Lung (tissue), 12 donors: Measurements from ENCODE around the gene KRTAP5-6. TPM values are rescaled to one million over a fixed set of nuclear protein-coding genes. Genes with fewer than 3 reads are reported as not detected.

Experiments
- ATAC-seq: fragments of 200-7000 bp; cut with Tn5 transposase; one replicate; pipeline ENCODE4 v1.9.1; 2020; ENCODE audit warnings: moderate number of reproducible peaks; ENCODE audit not compliant: insufficient read depth, low FRiP score
- DNase-seq, 3 donors: peaks; one replicate each; pipeline ENCODE4 v3.0.0-alpha.2; 2013 to 2017
- H3K27ac ChIP-seq, 2 donors: one replicate each; pipeline ENCODE4 v1.5.1; 2013; ENCODE audit warnings: mild to moderate bottlenecking in 2 of 2, moderate library complexity in 2 of 2, control low read depth in 1 of 2, inconsistent platforms in 1 of 2, low read depth in 1 of 2, low read length in 1 of 2
- H3K27me3 ChIP-seq, 3 donors: one replicate each; pipeline ENCODE4 v1.5.1; 2013; ENCODE audit warnings: low read length in 2 of 3; ENCODE audit not compliant: control insufficient read depth in 3 of 3, insufficient read depth in 3 of 3
- H3K36me3 ChIP-seq, 4 donors: one replicate each; pipeline ENCODE4 v1.5.1; 2013; ENCODE audit warnings: low read length in 4 of 4, mild to moderate bottlenecking in 1 of 4, moderate library complexity in 1 of 4; ENCODE audit not compliant: control insufficient read depth in 4 of 4, insufficient read depth in 4 of 4
- H3K4me1 ChIP-seq, 5 donors: one replicate each; pipeline ENCODE4 v1.5.1; 2013; ENCODE audit warnings: low read length in 5 of 5, mild to moderate bottlenecking in 2 of 5, moderate library complexity in 1 of 5; ENCODE audit not compliant: control insufficient read depth in 5 of 5, insufficient read depth in 5 of 5
- H3K4me3 ChIP-seq: one replicate; pipeline ENCODE4 v1.5.1; 2013; ENCODE audit warnings: mild to moderate bottlenecking, control low read depth, moderate library complexity
- H3K9ac ChIP-seq, 2 donors: one replicate each; pipeline ENCODE4 v1.5.1; 2013; ENCODE audit warnings: low read length in 2 of 2, control low read depth in 1 of 2; ENCODE audit not compliant: insufficient read depth in 1 of 2
- H3K9me3 ChIP-seq, 4 donors: one replicate each; pipeline ENCODE4 v1.5.1; 2013; ENCODE audit warnings: low read length in 3 of 4, mild to moderate bottlenecking in 1 of 4, moderate library complexity in 1 of 4; ENCODE audit not compliant: control insufficient read depth in 4 of 4, insufficient read depth in 3 of 4
- WGBS, 2 donors: extraction: QIAGEN DNeasy Blood & Tissue Kit; methylation state at CpG; one replicate each; pipeline ENCODE4 v1.1.7; 2013; 5-methylcytosine and 5-hydroxymethylcytosine counted together
- polyA plus RNA-seq, 2 donors: library from polyadenylated mRNA; stranded (reverse); fragments of 200-250 nt; gene quantifications; one replicate each; pipeline ENCODE4 v1.2.1, GENCODE V29; 2013
- total RNA-seq, 2 donors: library from RNA; depleted of rRNA in 1 of 2; stranded (reverse); fragments of >200 nt in 1 of 2; gene quantifications; one replicate each; pipeline ENCODE4 v1.2.1, GENCODE V29; 2014 to 2021
- TF ChIP-seq, protein P1 (sequence below): IDR thresholded peaks from 2 replicates; pipeline ENCODE4 v1.5.1; 2012; ENCODE audit warnings: mild to moderate bottlenecking; ENCODE audit errors: control extremely low read depth, extremely low read depth
- donor health status: control.
- donor health status: control.
- donor health status: Bipolar disorder and iron deficiency.
- donor health status: healthy.
- donor health status: DM: yes; HTN: yes; CAD: no.

The KRTAP5-6 gene
- total and polyA plus RNA-seq, 4 donors, result not detected

DNA sequence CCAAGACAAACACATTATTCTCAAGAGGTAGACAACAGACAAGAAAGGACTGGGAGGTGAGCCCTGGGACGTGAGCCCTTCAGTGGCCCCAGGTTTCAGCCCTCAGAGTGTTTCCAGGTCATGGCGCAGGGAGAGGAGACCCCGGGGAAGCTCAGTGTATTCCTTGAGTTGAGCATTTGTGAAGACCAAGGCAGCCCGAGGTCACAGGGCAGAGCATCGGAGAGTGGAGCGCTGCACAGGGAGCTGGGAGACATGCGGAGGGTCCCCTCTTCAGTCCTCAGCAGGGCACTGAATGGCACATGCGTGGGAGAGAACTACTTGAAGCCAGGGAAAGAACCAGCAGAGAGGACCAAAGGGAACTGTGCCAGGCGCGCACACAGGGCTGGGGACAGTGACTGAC is 11.7 kb downstream of the KRTAP5-6 start:
- DNase-seq (no peak), ATAC-seq (no peak)
- Histone ChIP-seq H3K9me3 (no peaks in the 10 kb centered on the region), H3K27ac (no peak overlapping the region), H3K27me3 (no peaks in the 10 kb centered on the region), H3K9ac (no peak overlapping the region), H3K4me1 (no peaks in the 10 kb centered on the region), H3K4me3 (no peak overlapping the region), H3K36me3 (no peaks in the 10 kb centered on the region)
- TF ChIP-seq, protein P1, sequence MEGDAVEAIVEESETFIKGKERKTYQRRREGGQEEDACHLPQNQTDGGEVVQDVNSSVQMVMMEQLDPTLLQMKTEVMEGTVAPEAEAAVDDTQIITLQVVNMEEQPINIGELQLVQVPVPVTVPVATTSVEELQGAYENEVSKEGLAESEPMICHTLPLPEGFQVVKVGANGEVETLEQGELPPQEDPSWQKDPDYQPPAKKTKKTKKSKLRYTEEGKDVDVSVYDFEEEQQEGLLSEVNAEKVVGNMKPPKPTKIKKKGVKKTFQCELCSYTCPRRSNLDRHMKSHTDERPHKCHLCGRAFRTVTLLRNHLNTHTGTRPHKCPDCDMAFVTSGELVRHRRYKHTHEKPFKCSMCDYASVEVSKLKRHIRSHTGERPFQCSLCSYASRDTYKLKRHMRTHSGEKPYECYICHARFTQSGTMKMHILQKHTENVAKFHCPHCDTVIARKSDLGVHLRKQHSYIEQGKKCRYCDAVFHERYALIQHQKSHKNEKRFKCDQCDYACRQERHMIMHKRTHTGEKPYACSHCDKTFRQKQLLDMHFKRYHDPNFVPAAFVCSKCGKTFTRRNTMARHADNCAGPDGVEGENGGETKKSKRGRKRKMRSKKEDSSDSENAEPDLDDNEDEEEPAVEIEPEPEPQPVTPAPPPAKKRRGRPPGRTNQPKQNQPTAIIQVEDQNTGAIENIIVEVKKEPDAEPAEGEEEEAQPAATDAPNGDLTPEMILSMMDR, result no peak
- WGBS, 2 donors, result 86 to 93% methylated on average over 10 of the region's 10 CpGs

DNA sequence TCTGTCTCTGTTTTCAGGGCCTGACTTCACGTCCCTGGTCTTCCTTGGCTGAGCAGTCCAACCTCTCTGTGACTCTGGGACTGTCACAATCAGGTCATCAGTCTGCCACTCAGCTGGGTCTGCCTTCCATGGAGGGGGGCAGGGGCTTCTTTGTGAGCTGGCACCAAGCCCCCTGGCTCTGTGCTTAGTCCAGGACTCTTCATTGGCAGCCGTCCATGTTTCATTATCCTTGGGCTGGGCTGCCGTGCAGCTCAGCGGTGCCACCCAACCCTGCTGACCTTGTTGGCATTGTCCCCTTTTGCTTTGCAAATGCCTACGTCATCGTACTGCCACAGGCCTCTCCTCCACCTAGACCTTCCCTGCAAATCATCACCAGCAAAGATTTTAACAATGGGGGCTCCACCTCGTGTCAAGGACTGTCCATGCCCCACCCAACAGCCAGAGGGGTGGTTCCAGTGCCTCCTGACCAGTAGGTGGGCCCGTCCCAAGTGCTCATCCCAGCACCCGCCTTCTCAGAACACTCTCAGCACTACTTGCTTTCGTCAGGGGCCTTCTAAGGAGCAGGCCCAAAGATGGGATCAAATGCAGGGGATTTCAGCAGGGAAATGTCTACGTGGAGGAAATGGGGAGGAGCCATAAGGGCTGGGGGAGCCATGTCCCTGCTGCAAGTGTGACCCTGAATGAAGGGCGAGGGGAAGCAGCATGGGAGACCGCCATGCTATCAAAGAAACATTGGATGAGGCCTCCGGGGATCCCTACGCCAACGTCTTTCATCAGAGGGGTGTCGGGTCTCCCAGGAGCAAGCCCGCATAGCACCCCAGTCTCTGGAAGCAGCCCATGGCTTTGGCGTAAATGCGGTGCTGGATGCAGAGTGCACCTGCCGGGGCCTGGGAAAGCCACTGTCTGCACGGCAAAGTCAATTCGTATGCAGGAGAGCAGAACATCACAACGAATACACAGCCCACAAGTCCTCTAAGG is 18.2 kb downstream of the KRTAP5-6 start:
- H3K9me3 ChIP-seq, result no peaks in the 10 kb centered on the region
- H3K9ac ChIP-seq, result no peak overlapping the region
- no peak overlapping the region for H3K4me3 ChIP-seq
- 82 to 92% methylated on average over 24 of the region's 24 CpGs for WGBS, 2 donors
- ATAC-seq (no peak), DNase-seq (no peak)
- H3K4me1 ChIP-seq, result no peaks in the 10 kb centered on the region
- H3K36me3 ChIP-seq, result no peaks in the 10 kb centered on the region
- H3K27ac ChIP-seq, result no peak overlapping the region
- no peaks in the 10 kb centered on the region for H3K27me3 ChIP-seq
- TF ChIP-seq, protein P1, result no peak

DNA sequence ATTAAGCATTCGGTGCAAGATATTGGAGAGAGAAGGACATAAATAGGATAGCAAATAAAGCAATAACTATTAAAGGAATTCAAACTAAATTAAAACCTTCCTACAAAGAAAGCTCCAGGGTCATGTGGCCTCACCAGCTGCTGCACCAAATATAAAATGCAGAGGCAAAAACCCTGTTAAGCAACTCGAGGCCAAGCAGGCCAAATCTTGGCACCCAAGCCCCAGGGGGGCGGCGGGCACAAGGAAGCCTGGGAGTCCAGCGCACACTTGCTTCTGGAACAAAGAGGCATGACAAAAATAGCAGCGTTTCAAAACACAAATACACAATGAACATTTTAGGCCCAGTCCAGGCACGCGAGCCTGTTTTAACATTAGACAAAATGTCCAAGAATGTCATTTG is 20.8 kb downstream of the KRTAP5-6 start:
- no peak overlapping the region for H3K9ac ChIP-seq
- ATAC-seq (no peak), DNase-seq (no peak)
- H3K27ac ChIP-seq, result no peak overlapping the region
- peaks cover 0 to 11% (median 0%) of the 10 kb centered on the region in 3 donors for H3K27me3 ChIP-seq
- no peaks in the 10 kb centered on the region for H3K9me3 ChIP-seq
- H3K4me3 ChIP-seq, result no peak overlapping the region
- 73 to 82% methylated on average over 8 of the region's 8 CpGs for WGBS, 2 donors
- no peaks in the 10 kb centered on the region for H3K36me3 ChIP-seq
- H3K4me1 ChIP-seq, result no peaks in the 10 kb centered on the region
- TF ChIP-seq, protein P1, result no peak
